HG03196 (cell line): Measurements from ENCODE around the gene GRIK3.

Source experiments
- ATAC-seq: cut with Tn5 transposase; IDR thresholded peaks from one replicate; pipeline ENCODE4 v1.9.1; 2021; ENCODE audit not compliant: unreplicated experiment

The GRIK3 gene

DNA sequence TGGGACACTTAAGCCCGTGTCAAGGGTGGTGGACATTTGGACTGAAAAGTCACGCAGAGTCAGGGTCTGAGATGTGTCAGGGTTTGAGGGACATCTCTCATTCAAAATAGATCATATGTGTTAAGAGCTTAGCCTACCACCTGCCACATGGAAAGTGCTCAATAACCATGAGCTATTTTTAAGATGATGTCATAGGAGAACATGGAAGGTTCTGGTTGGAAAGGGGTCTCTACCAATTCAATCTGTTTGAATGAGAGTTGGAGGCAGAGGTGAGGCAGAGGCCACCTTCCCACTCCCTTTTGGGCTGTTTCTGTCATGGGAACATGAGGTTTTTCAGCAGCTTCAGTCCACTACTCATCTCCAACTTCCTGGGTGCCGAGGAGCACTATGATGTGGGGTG, 239.9 kb downstream of the GRIK3 start:
- no peak for ATAC-seq

DNA sequence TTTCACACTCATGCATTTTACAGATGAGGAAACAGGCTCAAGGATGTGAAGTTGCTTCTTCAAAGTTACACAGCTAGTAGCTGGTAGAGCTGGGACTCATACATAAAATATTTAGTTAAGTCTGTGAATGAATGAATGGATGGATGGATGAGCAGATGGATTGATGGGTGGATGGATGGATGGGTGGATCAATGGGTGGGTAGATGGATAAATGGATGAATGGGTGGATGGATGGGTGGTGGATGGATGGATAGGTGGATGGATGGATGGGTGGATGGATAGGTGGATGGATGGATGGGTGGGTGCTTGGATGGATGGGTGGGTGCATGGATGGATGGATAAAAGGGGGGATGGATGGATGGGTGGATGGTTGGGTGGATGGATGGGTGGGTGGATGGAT, 240.9 kb downstream of the GRIK3 start:
- ATAC-seq: no peak

DNA sequence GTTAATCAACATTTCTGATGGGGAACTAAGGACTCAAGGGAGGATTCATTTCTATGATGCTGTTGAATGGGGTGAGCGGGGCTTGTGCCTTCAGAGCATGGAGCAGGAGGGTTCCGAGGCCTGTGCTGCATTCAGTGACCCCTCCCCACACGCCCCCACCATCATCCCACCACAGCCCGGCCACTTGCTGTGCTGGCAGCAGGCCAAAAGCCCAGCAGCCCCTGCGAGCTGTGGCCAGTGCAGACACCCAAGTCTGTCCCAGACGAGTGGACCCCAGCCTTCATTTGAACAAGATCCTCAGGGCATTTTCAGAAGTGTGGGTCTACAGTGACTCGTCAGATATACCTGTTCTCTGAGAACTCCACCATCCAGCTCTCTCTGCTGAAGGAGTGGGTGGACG, 242.0 kb downstream of the GRIK3 start:
- ATAC-seq: no peak

DNA sequence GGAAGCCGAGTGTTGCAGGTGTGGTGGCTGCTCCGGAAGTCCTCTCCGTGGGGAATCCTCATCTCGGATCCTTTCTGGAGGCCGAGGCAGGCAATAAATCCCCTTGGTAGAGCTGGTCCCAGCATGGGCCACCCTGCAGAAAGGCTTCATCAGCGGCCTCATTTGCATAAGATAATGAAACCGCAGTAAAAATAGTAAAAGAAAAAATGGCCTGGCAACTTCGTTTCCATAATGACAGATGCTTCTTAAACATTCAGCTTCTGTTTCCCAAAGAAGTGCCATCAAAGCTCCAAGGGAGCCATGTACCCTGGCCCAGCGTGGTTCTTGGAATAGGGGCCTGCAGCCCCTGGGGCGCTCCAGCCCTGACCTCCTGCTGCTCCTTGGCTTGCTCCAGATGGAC, 244.1 kb downstream of the GRIK3 start:
- no peak for ATAC-seq

DNA sequence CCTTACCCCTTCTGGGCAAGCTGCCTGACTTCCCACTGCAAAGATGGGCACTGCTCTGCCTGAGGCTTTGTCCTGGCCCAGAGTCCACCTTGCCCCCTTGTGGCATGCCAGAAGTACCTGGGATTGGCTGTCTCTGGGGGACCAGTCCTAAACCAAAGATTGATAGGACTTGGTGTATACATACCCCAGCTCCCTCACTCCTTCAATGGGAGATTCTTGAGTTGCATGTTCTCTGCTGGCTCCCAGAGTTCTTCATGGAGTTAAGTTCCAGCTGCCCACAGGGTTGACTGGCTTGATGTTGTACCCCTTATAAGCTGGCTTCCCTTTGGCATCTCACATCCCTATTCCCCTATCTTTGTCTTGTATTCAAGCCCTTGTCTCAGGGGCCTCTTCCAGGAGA, 244.8 kb downstream of the GRIK3 start:
- no peak for ATAC-seq

DNA sequence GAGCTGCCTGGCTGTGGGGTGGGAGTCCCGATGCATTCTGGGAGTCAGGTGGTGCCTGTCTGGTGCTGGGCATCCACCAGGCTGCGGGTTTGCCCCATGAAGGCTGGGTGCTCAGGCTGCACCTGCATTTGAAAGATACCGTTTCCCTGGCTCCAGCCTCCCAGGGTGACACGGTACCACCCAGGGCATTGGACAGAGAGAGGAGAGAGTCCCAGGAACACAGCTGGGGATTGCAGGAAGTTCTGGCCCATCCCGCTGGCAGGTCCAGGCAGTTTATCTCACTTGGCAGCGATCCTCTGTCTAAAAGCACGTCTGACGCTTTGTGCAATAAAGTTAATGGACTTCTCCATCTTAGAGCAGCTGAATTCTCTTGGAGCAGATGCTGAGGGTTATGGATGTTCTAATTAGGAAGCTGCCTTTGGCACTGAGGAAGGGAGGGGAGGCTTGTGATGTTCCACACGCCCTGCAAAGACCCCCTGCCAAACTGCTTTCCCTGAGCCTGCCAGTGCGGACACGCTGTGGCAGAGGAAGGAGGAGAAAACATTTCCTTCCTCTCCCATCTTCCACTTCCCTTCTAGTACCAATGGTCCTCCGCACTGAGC, 246.9 kb downstream of the GRIK3 start:
- no peak for ATAC-seq

DNA sequence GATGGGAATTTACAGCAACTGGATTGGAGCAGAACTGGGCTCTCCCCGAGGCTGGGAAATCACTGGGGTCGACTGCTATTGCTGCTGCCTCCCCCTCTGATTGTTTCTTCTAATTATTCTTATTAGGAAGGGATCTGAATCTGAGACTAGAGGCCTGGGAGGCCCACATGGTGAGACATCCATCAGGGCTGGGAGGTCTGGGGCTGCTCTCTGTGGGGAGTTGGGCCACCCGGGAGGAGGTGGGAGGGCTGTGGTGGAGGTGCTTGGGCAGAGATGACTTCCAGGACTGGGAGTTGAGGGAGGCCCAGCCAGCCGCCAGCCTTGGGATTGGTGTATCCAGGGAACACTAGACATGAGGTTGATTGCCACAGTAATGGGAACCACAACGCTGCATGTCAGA, 247.9 kb downstream of the GRIK3 start:
- ATAC-seq: no peak

DNA sequence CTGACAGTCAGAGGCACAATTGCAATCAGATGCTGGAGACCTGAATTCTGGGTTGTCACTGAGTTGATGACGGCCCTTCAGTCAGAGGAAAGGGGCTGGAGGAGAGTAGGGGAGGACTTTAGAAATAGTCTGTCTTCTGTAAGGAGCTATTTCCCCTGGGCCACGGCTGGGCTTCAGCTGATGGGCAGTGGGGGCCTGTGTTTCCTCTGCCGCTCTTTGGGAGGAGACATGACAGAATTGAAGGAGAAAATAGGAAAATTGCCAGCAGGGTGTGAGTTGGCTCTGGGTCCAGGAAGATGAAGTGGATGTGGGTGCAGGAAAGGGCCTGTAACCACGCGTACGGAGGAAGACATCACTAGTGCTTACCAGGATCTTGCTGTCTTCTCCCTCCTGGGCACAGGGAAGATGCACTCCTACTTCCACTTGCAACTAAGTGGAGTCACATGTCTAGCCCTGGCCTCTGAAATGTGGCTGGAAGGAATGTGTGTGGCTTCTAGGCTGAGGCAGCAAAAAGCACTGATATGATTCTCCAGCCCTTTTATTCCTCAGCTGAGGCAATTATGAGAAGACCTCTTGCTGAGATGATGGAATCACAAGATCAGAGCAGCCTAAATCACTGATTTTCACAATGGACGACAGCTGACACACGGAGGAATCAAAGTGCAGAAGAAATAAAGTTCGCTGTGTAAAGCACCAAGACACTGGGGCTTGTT, 250.0 kb downstream of the GRIK3 start:
- no peak for ATAC-seq

DNA sequence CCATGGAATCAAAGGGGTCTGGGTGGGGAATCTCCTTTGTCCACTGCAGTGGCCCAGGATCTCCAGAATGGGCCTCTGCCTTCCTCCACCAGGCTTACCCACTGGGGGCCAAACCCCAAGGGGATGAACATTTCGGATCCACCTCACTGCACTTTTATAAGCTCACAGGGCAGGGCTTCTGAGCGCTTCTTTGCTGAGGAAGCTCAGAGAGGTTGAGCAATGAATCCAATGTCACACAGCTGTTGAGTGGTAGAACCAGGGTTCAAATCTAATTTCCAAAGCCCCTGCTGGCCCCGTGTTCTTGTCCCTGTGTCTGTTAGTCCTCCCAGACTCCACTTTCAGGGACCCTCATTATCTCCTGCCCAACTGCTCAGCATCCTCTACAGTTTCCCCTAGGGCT, 250.8 kb downstream of the GRIK3 start:
- ATAC-seq: no peak

DNA sequence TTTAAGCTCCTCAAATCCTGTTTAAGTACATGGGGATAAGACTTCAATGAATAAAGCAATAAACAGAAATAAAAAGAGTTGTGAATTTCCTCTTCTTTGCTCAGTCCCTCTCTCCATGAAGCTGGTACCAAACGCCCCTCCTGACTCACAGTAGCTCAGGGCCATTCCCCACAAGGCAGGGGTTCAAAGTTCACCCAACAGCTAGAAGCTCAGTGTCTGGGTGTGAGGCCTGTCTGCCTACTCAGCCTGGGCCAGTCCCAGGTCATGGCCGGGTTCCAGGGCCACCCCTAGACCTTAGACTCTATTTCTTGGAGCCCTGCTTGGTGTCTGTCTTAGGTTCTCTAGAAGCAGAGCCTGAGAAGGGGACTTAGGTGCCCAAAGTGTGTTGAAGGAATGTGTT, 251.5 kb downstream of the GRIK3 start:
- no peak for ATAC-seq

DNA sequence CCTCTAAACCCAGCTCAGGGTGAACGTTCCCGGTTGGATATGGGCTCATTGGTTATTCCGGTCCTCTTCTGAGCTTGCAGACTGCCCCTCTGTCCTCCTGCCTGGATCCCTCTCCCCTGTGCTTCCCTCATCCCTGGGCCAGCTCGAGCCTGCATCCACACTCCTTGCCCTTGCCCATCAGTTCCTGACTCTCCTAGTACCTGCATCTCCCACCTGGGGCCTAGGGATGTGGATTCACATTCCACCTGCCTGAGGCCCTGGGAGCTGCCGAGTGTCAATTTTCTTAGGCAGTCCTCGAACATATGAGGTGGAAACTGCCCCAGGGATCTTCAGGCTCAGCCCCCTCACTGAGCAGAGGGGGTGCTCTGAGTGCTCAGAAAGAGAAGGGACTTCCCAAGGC, 252.2 kb downstream of the GRIK3 start:
- no peak for ATAC-seq

DNA sequence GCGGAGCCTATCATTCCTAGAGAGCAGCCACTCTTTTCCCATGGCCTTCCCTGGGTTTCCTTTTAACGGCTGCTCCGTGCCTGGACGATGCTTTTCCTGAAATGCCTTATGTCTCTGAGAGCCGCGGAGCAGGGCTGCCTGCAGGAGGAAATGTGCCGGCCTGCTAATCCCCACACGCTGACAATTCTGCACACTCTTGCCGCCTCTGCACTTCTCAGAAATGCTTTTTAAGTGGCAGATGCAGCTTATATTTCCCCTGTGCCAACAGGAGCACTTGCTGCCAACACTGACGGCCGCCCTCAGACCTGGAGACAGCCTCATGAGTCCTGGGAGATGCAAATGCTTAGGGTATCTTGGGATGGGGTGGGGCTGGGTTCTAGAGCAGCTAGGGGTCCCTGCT, 253.2 kb downstream of the GRIK3 start:
- no peak for ATAC-seq

DNA sequence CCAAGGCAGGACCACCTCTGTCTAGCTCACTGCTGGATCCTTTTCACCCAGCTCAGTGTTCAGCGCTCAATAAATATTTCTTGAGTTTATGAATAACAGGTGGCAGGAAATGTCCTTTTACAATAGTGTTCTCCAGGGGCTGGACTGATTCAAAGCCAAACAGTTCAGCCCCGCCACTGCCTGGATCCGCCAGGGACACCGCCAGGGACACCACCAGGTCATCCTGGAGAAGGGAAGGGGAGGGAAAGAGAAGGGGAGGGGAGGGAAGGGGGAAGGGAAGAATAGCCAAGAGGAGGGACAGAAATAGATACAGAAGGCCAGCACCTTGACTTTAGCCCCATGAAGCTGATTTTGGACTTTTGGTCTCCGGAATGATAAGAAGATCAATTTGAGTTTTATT, 255.6 kb downstream of the GRIK3 start:
- no peak for ATAC-seq

DNA sequence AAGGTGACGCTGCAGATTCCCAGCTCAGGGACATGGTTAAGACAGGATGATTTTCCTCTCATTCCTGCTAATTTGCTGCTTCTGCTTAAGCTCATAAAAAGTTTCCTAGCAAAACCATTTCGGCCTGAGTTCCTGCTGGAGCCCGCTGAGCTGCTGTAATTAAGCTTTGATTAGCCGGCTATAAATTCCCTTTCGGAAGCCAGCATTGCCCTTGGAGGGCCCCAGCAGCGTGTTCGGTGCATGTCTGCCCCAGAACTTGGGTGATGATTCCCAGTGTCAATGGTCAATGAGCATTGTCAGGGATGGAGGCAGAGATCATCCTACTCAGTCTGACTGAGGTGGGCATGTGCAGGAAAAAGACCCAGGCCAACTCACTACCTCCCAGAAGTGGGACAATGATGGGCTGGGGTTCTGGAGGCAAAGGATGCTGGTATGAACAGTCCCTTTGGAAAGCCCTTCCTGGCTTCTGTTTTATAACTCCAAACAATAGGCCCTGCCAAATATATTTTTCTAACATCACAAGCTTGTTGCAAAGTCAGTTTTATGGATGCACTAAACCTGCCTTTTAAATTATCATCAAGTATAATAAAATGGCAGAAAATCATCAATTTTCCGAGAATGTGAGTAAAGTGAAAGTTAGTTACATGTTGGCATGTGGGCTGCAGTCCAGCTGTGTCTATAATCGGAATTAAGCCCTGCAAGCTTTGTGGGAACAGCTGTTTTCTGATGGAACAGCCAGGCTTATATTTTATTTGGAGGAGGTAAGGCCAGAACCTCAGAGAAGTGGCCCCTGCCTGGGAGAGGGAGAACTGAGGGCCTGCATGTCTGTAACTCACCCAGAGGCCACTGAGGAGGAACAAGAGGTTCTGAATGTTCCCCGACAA, 257.1 kb downstream of the GRIK3 start:
- ATAC-seq: no peak

DNA sequence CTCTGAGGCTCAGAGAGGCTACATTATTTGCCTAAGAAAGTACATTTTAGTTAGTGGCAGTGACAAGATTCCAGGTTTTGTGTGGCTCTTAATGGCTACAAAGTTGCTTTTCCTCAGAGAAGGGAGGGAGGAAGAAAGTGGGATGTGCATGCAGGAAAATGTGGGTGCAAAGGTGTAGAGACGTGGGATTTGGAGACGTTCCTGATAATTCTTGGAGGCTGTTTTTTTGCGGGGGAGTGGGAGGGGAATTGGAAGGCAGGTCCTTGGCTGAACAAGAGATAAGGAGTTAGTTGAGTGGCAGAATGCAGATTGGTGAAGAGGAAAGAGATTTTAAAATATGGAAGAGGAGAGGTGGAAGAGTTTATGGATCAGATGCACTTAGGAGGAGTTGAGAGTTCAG, 258.1 kb downstream of the GRIK3 start:
- no peak for ATAC-seq

DNA sequence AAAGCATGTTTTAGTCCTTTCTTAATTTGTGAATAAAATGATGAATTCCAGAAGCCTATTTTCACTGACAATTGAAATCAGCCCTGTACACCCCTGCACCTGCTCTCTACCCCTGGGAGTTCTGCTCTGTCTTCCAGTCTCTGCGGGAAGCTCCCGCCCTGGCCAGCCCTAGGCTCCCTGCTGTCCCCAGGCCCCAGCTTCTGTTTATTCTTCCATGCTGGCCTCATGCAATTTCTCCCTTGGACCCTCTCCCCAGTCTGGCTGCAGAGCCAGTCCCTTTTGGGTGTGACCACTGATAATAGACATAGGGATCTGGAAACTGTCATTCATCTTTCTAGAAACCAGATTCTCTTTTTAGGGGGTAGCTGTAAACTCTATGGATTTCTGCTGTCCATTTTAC, 258.6 kb downstream of the GRIK3 start:
- ATAC-seq: no peak

DNA sequence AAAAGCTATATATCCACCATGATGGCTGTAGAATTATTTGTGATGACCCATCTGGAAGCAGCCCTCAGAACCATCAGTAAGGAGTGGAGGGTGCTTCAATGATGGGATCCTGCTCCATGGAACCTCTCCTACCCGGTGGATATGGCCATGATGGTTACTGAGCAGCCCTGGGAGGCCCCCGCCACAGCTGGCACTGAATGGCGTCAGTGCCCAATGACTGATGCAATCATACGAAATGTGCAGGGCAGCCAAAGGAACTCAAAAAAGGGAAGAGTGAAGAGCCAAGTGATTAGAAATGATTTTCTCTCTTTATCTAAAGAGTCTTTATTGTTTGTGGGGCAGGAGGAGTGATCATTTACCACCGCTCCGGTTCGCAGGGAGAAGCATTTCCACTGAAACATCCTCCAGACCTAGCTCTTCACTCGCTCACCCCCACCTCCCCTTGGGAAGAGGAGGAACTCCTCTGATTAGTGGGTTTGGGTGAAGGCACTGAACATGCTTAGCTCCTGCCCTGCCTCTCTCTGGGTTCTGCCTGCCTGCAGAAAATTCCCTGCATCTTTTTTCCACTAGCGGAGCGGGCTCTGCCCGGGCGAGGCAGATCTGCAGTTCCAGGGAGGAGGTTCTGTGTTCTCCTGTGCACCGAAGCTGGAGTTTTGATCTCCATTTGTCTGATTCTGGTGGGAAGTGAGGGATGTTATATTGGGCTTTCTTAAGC, 260.3 kb downstream of the GRIK3 start:
- no peak for ATAC-seq

DNA sequence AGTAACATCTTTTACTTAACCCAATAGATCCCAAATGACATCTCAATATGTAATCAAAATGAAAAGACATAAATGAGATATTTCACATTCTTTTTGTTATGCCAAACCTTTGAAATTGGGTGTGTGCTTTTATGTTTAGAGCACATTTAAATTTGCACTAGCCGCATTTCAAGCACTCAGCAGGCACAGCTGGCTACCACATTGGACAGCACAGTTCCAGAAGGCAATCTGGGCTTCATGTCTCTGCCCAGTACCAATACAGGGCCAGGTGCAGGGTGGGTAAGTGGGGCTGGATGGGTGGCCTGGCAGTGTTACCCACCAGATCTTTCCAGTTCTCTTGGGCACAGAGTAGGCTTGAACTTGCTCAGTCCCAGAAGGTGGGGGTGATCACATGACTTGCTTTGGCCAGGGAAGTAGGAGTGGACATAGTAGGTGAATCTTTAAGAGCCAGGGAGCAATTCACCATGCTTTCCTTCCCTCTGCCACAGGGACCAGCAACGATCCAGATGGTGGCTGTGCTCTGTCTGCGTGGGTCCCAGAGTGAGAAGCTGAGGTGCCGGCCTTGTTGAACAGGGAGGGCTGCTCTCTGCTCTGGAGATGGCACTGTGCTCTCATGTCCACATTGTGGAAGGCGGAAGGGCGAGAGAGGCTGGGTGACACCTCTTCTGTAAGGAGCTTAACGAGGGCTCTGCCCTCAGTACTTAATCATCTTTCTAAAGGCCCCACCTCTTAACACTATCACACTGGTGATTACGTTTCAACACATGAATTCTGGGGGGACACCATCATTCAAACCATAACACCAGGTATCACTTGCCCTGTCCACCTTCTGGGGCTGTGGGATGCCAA, 261.4 kb downstream of the GRIK3 start:
- ATAC-seq: no peak

DNA sequence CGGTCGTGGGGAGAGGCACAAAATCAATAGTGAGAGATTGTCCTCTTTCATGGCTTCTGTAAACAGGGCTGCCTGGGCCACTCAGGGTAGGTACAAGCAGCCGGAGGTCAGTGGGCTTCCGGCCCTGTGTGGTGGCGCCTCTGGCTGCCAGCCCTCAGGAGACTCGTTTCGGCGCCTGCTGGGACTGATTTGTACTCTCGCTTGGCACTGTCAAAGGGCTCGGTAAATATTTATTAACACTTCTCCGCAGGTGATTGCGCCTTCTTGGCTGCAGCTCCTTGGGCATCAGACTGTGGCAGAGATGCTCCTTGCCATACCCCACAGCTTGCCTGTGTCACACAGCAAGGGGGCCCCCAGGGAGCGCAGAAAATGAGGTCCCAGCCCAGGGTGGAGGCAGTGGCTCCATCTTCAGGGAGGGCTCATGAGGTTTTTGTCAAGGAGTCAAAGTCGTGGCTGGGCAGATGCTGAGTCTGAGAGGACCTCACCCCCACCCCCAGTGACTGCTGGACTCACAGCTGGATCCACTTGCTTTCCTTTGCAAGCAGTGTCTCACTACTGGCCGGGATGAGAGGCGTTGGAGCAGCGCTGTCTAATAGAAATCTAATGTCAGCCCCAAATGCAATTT, 262.5 kb downstream of the GRIK3 start:
- no peak for ATAC-seq

DNA sequence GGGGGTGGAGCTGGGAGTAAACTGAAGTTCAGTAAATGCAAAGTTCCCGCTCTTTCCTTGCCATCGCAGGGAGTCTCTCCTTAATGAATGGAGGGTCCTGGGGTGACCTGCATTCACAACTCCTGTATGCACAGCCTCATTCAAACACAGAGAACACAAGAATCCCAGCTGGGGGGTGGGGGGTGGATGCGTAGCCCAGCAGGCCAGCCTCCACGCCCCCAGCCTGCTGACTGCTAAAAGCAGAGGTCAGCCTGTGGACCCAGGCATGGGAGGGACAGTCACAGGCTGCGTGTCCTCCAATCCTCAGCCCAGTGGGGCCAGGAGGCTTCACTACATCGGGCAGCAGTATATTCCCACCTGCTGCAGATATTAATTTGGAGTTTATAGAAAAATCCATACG, 263.1 kb downstream of the GRIK3 start:
- no peak for ATAC-seq
